ENCODE measurements around the gene ICA1L.
A peak's percentile ranks its signal among the peaks of the same experiment; 100 is the strongest.
"Not testable (repeated sequence)": the region's sequence is repeated elsewhere in the genome, so short reads cannot be mapped to it uniquely, and the experiment has no call there.

ICA1L gene

DNA sequence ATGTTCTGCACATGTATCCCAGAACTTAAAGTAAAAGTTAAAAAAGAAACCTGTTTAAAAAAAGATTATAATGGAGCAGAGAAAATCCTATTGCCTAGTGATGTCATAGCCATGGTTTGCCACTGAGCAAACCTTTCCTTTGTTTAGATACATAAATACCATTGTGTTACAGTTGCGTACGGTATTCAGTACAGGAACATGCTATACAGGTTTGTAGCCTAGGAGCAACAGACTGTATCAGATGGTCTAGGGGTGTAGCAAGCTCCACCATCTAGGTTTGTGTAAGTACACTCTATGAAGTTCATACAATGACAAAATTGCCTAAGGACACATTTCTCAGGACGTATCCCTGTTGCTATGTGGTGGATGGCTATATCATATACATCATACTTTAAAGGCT, 13.0 kb downstream of the ICA1L start:
- intact Hi-C loops (cut with DNase I): no loop called here
- DNase-seq: no peak

DNA sequence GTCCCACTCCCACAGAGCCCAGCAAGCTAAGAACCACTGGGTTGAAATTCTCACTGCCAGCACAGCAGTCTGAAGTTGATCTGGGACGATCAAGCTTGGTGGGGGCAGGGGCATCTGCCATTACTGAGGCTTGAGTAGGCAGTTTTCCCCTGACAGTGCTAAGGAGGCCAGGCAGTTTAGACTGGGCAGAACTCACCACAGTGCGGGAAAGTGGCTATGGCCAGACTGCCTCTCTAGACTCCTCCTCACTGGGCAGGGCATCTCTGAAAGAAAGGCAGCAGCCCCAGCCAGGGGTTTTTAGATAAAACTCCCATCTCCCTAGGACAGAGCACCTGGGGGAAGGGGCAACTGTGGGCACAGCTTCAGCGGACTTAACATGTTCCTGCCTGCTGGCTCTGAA, 22.2 kb downstream of the ICA1L start:
- intact Hi-C loops (cut with DNase I); DNase-seq: not testable (repeated sequence)

- DNase-seq: peak in 5 of 42 donors; percentile 4 to 20 (median 8)
- intact Hi-C loops (cut with DNase I): no loop called here
These were observed 22.8 kb downstream of the ICA1L start for GRCh38 chr2:202848813-202849212.

GRCh38 chr2:202847693-202848524, 23.7 kb downstream of the ICA1L start:
- no peak for DNase-seq
- intact Hi-C loops (cut with DNase I): no loop called here

- no peak for DNase-seq
- intact Hi-C loops (cut with DNase I): no loop called here
These were observed 26.9 kb downstream of the ICA1L start for GRCh38 chr2:202844656-202845055.

DNA sequence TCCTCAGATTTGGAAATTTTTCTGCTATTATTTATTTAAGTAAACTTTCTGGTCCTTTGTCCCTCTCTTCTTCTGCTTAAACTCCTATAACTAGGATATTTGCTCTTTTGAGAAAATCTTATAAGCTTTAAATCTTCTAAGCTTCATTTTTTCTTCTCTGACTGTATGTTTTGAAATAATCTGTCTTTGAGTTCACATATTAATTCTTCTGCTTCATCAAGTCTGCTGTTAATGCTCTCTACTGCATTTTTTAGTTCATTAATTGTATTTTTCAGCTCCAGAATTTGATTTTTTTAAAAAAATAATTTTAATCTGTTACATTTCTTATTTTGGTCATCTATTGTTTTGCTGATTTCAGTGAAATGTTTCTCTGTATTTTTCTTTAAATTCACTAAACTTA, 28.9 kb downstream of the ICA1L start:
- DNase-seq: no peak
- intact Hi-C loops (cut with DNase I): no loop called here

- intact Hi-C loops (cut with DNase I): no loop called here
These were observed 30.3 kb downstream of the ICA1L start for GRCh38 chr2:202841090-202841867.

DNA sequence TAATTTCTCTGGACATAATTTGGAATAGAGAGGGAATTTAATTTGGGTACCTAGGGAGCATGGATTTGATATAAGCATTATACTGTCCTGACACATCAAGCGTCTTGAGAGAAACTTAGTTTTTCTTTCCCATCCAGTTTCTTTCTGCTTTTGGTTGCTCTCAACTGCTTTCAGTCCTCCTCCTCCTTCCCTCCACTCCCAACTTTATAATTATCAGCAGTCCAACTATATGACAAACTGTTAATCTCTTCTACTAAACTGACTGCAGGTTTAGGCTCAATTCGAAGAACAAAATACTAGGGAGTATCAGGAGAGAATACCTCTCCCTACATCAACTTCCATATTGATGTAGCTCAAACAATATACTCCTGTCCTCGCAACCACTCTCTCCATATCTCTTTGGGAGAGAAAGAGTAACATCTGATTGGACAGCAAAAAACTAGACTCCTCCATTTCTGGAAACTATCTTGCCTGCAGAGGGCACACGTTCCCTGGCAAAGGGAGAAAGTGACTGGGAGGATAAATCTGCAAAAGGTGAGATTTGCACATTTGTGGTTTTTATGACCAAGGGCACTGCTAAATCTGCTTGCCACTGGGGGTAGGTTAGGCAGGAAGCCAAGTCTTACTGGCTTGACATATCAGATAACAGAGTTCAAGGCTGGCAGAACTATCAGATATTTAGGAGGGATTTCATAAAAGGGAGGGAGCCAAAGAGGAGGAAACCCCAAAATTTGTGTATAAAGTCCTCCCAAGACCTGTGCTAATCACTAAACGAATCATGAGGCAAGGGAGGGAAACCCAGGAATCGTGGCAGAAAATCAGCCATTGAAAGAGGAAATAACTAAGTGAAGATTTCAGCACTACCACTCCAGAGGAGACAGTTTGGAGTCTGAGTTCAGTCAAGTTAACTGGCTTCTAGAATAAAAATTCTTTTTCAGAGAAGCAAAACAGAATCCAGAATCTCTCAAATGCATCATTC, 40.0 kb downstream of the ICA1L start:
- peak in 27 of 42 donors; percentile 14 to 68 (median 41) for DNase-seq
- intact Hi-C loops (cut with DNase I): no loop called here

More at GRCh38 chr2:202841090-202841867, 30.3 kb downstream of the ICA1L start:
- DNase-seq: no peak

DNA sequence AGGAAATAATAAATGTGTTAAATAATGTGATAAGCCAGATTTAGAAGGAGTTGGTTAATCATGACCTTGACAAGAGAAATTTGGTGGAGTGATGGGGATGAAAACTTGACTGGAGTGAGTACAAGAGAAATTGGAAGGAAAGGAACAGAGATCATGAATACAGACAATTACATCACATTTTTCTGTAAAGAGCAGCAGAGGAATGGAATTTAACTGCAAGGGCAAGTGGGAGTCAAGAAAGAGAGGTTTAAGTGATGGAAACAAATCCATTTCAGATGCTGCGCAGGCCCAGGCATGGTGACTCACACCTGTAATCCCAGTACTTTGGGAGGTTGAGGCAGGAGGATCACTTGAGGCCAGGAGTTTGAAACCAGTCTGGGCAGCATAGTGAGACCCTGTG, 46.7 kb downstream of the ICA1L start:
- DNase-seq: peak in 4 of 42 donors; percentile 23 to 41 (median 26)
- intact Hi-C loops (cut with DNase I): no loop called here

DNA sequence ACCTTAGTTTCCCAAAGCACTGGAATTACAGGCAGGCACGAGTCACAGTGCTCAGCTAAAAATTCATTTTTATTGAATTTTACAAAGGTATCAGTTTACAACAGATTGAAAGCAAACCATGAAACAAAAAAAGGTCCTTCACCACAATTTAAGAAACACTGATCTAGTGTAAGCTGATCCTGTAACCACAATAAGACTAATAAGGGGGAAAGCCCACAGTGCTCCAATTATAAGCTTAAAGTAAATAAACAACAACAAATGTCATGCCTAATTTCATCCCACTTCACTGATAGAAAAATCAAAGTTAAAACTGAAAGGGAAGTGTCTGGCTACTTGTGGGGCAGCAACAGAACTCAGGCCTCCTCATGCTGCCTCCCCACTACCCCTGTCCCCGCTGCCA, 49.2 kb downstream of the ICA1L start:
- no peak for DNase-seq
- intact Hi-C loops (cut with DNase I): no loop called here

- no peak for DNase-seq
- intact Hi-C loops (cut with DNase I): no loop called here
These were observed 50.1 kb downstream of the ICA1L start for GRCh38 chr2:202821206-202822160.

- intact Hi-C loops (cut with DNase I): no loop called here
- DNase-seq: no peak
These were observed 53.2 kb downstream of the ICA1L start for GRCh38 chr2:202818321-202818720.

- DNase-seq: no peak
- intact Hi-C loops (cut with DNase I): no loop called here
These were observed 53.8 kb downstream of the ICA1L start for GRCh38 chr2:202817771-202818170.

DNA sequence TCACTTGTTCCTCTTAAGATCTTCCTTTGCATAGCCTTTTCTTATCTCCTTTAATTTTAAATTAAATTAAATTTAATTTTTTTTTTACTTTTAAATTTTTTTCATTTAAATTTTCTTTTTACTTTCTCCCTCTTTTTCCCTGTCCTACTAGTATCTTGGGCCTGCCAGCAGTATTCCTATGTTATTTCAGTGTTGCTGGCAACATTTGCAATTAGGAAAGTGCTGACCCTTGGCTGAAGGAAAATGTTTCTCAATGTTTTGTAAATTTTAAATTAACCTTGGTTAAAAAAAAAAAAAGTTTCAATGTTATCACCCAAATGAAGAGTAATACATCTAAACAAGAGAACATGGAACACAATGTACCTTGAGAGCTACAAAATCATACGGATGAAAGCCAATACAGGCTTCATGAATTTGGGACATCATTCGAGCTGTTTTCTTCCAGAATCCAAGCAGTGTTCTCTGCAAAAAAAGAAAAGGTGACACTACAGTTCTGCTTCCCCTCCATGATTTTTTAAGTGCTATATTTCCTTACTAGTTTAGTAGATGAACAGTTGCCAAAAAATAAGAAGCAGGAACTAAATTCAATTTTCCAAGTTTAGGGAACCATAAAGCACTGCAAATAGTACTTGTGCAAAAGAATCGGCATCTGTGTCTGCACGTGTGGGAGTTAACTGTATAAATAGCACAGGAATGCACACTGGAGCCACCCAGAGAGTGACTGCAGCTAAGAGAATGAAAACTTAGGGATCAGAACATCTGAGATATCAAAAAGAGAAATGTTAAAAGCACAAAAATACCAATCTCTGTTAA, 55.8 kb downstream of the ICA1L start:
- intact Hi-C loops (cut with DNase I): no loop called here
- DNase-seq: peak in 14 of 42 donors; percentile 7 to 63 (median 26)

DNA sequence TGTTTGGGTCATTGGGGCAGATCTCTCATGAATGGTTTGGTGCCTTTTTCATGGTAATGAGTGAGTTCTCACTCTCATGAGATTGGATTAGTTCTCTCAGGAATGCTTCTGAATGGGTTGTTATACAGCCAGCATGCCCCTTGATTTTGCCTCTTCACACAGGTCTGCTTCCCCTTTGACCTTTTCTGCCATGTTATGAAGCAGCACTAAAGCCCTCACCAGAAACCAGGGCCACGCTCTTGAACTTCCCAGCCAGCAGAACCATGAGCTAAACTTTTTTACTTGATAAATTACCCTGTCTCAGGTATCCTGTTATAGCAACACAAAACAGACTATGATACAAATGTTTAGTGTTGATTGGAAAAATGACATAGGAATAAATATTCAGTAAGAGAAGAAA, 57.3 kb downstream of the ICA1L start:
- no peak for DNase-seq
- intact Hi-C loops (cut with DNase I): no loop called here

GRCh38 chr2:202813387-202813786, 58.2 kb downstream of the ICA1L start:
- no peak for DNase-seq
- intact Hi-C loops (cut with DNase I): no loop called here

GRCh38 chr2:202808754-202809153, 62.8 kb downstream of the ICA1L start:
- intact Hi-C loops (cut with DNase I): no loop called here
- DNase-seq: no peak

Data from head of caudate nucleus (tissue), 42 donors.